Mesenchymal stem cell (in vitro differentiated cells and primary cell): ENCODE measurements around the gene FAHD2A.
A peak's percentile ranks its signal among the peaks of the same experiment; 100 is the strongest.
"Not testable (repeated sequence)": the region's sequence is repeated elsewhere in the genome, so short reads cannot be mapped to it uniquely, and the experiment has no call there.

Source experiments
- DNase-seq: peaks from one replicate; pipeline ENCODE4 v3.0.0-alpha.2; 2013
- H2AFZ ChIP-seq: one replicate; pipeline ENCODE4 v1.6.1; 2013; ENCODE audit warnings: low read depth, mild to moderate bottlenecking, control low read depth, inconsistent platforms, low read length, moderate library complexity
- H2AK5ac ChIP-seq: 2 replicates; pipeline ENCODE4 v1.6.1; 2013; ENCODE audit warnings: low read length, moderate library complexity, mild to moderate bottlenecking, inconsistent platforms; ENCODE audit not compliant: severe bottlenecking
- H2BK120ac ChIP-seq: one replicate; pipeline ENCODE4 v1.6.1; 2013; ENCODE audit warnings: low read depth, mild to moderate bottlenecking, inconsistent platforms, low read length, moderate library complexity
- H2BK12ac ChIP-seq, 2 experiments: one replicate each; pipeline ENCODE4 v1.6.1; 2013; ENCODE audit warnings: inconsistent platforms in 2 of 2, low read length in 2 of 2, mild to moderate bottlenecking in 2 of 2, moderate library complexity in 2 of 2, control low read depth in 1 of 2
- H2BK15ac ChIP-seq: one replicate; pipeline ENCODE4 v1.6.1; 2013; ENCODE audit warnings: mild to moderate bottlenecking, low read depth, inconsistent platforms; ENCODE audit not compliant: poor library complexity, severe bottlenecking
- H2BK5ac ChIP-seq: 2 replicates; pipeline ENCODE4 v1.6.1; 2013; ENCODE audit warnings: low read depth, mild to moderate bottlenecking, low read length, control low read depth, inconsistent platforms; ENCODE audit not compliant: poor library complexity, severe bottlenecking
- H3K14ac ChIP-seq, 2 experiments: one replicate each; pipeline ENCODE4 v1.6.1; 2013; ENCODE audit warnings: inconsistent platforms in 2 of 2, low read length in 2 of 2, control low read depth in 1 of 2, mild to moderate bottlenecking in 1 of 2, moderate library complexity in 1 of 2
- H3K18ac ChIP-seq, 2 experiments: one replicate each; pipeline ENCODE4 v1.6.1; 2013; ENCODE audit warnings: inconsistent platforms in 2 of 2, low read length in 2 of 2, control low read depth in 1 of 2, low read depth in 1 of 2, mild to moderate bottlenecking in 1 of 2
- H3K23ac ChIP-seq, 2 experiments: one replicate each; pipeline ENCODE4 v1.6.1; 2013; ENCODE audit warnings: inconsistent platforms in 2 of 2, low read length in 2 of 2, mild to moderate bottlenecking in 2 of 2, moderate library complexity in 2 of 2, control low read depth in 1 of 2
- H3K27ac ChIP-seq: 2 replicates; pipeline ENCODE4 v1.5.1; 2013; ENCODE audit warnings: mild to moderate bottlenecking, moderate library complexity, low read length, control low read depth, inconsistent platforms; ENCODE audit not compliant: poor library complexity, severe bottlenecking
- H3K27me3 ChIP-seq, 2 experiments: 2 replicates each; pipeline versions ENCODE4 v1.6.1 to v1.7.0; 2013; ENCODE audit warnings: low read length in 2 of 2, mild to moderate bottlenecking in 2 of 2, moderate library complexity in 2 of 2, control low read depth in 1 of 2, inconsistent platforms in 1 of 2; ENCODE audit not compliant: control insufficient read depth in 1 of 2, insufficient read depth in 1 of 2
- H3K36me3 ChIP-seq, 2 experiments: 2 replicates each; pipeline versions ENCODE4 v1.6.1 to v1.7.0; 2013; ENCODE audit warnings: low read length in 2 of 2, control low read depth in 1 of 2, inconsistent platforms in 1 of 2, low read depth in 1 of 2, mild to moderate bottlenecking in 1 of 2; ENCODE audit not compliant: insufficient read depth in 2 of 2, control insufficient read depth in 1 of 2
- H3K4ac ChIP-seq, 2 experiments: one replicate each; pipeline ENCODE4 v1.6.1; 2013; ENCODE audit warnings: inconsistent platforms in 2 of 2, low read length in 2 of 2, mild to moderate bottlenecking in 2 of 2, moderate library complexity in 2 of 2, control low read depth in 1 of 2, low read depth in 1 of 2
- H3K4me1 ChIP-seq: 2 replicates; pipeline ENCODE4 v1.6.1; 2013; ENCODE audit warnings: low read depth, low read length, control low read depth; ENCODE audit not compliant: control insufficient read depth, insufficient read depth
- H3K4me2 ChIP-seq: 2 replicates; pipeline ENCODE4 v1.6.1; 2013; ENCODE audit warnings: low read length, mild to moderate bottlenecking, inconsistent platforms; ENCODE audit not compliant: poor library complexity, severe bottlenecking
- H3K4me3 ChIP-seq, 2 experiments: 2 replicates each; pipeline versions ENCODE4 v1.5.1 to v1.7.0; 2013; ENCODE audit warnings: low read length in 2 of 2, mild to moderate bottlenecking in 2 of 2, control low read depth in 1 of 2, low read depth in 1 of 2; ENCODE audit not compliant: insufficient read depth in 1 of 2
- H3K79me1 ChIP-seq: replicated peaks from 2 replicates; pipeline ENCODE4 v1.6.1; 2013; ENCODE audit warnings: mild to moderate bottlenecking, control low read depth, low read length, inconsistent platforms; ENCODE audit not compliant: poor library complexity, severe bottlenecking
- H3K9ac ChIP-seq: 2 replicates; pipeline ENCODE4 v1.7.0; 2013; ENCODE audit warnings: mild to moderate bottlenecking, low read length, moderate library complexity
- H3K9me3 ChIP-seq: 2 replicates; pipeline ENCODE4 v1.7.0; 2013; ENCODE audit warnings: mild to moderate bottlenecking, low read length; ENCODE audit not compliant: control insufficient read depth
- H4K8ac ChIP-seq: one replicate; pipeline ENCODE4 v1.6.1; 2013; ENCODE audit warnings: inconsistent platforms, mild to moderate bottlenecking, low read length, moderate library complexity
- H4K91ac ChIP-seq: one replicate; pipeline ENCODE4 v1.6.1; 2013; ENCODE audit warnings: mild to moderate bottlenecking, low read length, inconsistent platforms
- WGBS: methylation state at CpG from one replicate; pipeline ENCODE4 v1.1.7; 2013; ENCODE audit warnings: mixed read lengths; 5-methylcytosine and 5-hydroxymethylcytosine counted together

The FAHD2A gene

DNA sequence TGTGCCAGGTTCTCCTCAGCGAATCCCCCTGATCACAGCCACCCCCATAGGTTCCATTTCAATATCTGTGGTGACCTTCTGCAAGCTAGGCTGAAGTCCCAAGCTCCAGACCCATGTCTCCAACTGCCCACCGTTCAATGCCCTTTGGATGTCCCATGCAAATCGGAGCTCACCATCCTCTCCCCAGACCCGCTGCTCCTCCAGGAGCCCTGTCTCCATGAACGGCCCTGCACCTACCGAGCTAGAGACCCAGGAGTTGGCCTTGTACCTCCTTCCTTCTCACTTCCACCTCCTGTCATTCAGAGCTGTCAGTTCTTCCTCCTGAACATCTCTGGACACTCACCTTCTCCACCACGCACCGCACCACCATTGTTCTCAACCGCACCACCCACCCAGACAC is 1.0 kb upstream of the FAHD2A start:
- peaks cover 0 to 4% of the 10 kb centered on the region in 2 experiments for H3K36me3 ChIP-seq
- H4K91ac ChIP-seq = no peak overlapping the region
- no peak overlapping the region for H2BK15ac ChIP-seq
- peaks cover 17% of the 10 kb centered on the region for H3K79me1 ChIP-seq
- no peak overlapping the region for H3K23ac ChIP-seq
- H3K4ac ChIP-seq = no peak overlapping the region
- peak overlapping the region; percentile 77 to 98 for H3K4me3 ChIP-seq
- H2AK5ac ChIP-seq = no peak overlapping the region
- 66% methylated on average over 9 of the region's 9 CpGs for WGBS
- H2BK5ac ChIP-seq = no peak overlapping the region
- H3K18ac ChIP-seq = no peak overlapping the region
- H2BK120ac ChIP-seq = no peak overlapping the region
- DNase-seq = no peak
- H2BK12ac ChIP-seq = no peak overlapping the region
- no peaks in the 10 kb centered on the region for H3K27me3 ChIP-seq
- H4K8ac ChIP-seq = no peak overlapping the region
- peak overlapping the region; percentile 98 for H3K9ac ChIP-seq
- no peak overlapping the region for H2AFZ ChIP-seq
- H3K4me1 ChIP-seq = peaks cover 16% of the 10 kb centered on the region
- no peaks in the 10 kb centered on the region for H3K9me3 ChIP-seq
- H3K4me2 ChIP-seq = peak overlapping the region; percentile 87
- H3K27ac ChIP-seq = no peak overlapping the region
- no peak overlapping the region for H3K14ac ChIP-seq

GRCh38 chr2:95402004-95402369 is 521 bp upstream of the FAHD2A start:
- not testable (repeated sequence) for H2BK120ac ChIP-seq, H3K9me3 ChIP-seq, H3K27me3 ChIP-seq, H3K36me3 ChIP-seq, H4K91ac ChIP-seq, H3K27ac ChIP-seq, H2BK15ac ChIP-seq, H2BK5ac ChIP-seq, H3K14ac ChIP-seq, DNase-seq, H3K23ac ChIP-seq, H2AK5ac ChIP-seq, H2BK12ac ChIP-seq
- WGBS = 2% methylated on average over 10 of the region's 10 CpGs
- Histone ChIP-seq H3K9ac (peak overlapping the region; percentile 98), H3K4me3 (peak overlapping the region; percentile 77 to 98), H3K4ac (peak overlapping the region in 1 of 2 experiments; percentile 49), H3K4me1 (peaks cover 16% of the 10 kb centered on the region), H2AFZ (peak overlapping the region; percentile 87), H3K18ac (peak overlapping the region in 1 of 2 experiments; percentile 74), H3K79me1 (peaks cover 18% of the 10 kb centered on the region), H3K4me2 (peak overlapping the region; percentile 87), H4K8ac (peak overlapping the region; percentile 59)

DNA sequence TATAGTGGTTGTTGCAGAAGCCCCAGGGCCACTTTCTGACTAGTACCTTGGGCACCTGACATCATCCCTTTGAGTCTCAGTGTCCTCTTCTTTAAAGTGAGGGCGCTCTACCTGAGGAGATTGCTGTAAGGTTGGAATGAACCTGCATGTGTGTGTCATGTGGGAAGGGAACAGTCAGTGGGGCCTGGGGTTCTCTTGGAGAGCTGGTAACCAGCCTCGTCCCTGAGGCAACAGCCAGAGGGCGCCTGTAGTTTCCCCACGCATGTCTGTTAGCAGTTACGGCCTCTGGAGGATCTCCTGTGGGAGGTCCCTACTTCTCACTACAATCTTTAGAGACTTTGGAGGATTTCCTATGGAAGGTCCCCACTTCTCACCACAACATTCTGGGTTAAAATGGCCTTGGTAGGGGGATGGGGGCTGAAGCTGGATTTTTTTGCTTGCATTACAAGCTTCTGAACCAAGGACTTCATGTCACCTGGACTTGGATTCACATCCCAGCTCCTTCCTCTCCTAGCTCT is 755 bp downstream of the FAHD2A start:
- peak; percentile 68 for DNase-seq
- Histone ChIP-seq H3K4me2 (peak overlapping the region; percentile 87), H2AFZ (peak overlapping the region; percentile 67), H3K4me1 (peaks cover 16% of the 10 kb centered on the region), H3K36me3 (peaks cover 8 to 13% of the 10 kb centered on the region in 2 experiments), H3K79me1 (peaks cover 19% of the 10 kb centered on the region), H3K9ac (peak overlapping the region; percentile 98), H3K27ac (peak overlapping the region; percentile 36), H3K18ac (peak overlapping the region in 1 of 2 experiments; percentile 60), H3K4me3 (peak overlapping the region; percentile 77 to 98), H4K91ac (peak overlapping the region; percentile 2), H3K4ac (peak overlapping the region in 1 of 2 experiments; percentile 9), H2AK5ac (peak overlapping the region; percentile 62), H4K8ac (peak overlapping the region; percentile 99)
- H2BK15ac ChIP-seq, H2BK12ac ChIP-seq, H2BK5ac ChIP-seq, H3K23ac ChIP-seq, H2BK120ac ChIP-seq, H3K9me3 ChIP-seq, H3K14ac ChIP-seq, H3K27me3 ChIP-seq: not testable (repeated sequence)
- WGBS = 6% methylated on average over 4 of the region's 5 CpGs

DNA sequence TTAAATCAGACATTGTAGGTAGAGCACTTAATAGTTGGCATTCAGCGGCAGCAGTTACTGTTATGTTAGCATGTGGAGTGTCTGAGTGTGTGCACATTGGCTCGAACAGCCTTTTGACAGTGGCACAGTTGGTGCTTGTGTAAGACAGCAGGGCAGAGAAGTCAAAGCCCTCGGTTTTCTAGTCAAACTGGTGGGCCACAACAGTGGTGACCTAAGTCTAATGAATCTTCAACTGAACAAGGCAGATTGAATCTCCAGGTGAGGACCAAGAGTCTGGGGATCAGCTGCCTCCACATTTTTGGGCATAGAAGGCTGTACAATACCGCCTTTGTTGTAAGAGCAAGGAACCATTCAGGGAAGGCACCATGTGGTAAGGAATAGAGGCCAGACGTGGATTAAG is 1.3 kb downstream of the FAHD2A start:
- DNase-seq, H4K8ac ChIP-seq, H3K27ac ChIP-seq, H2AK5ac ChIP-seq, H3K4ac ChIP-seq, H2BK12ac ChIP-seq, H3K27me3 ChIP-seq, H2BK15ac ChIP-seq, H2BK120ac ChIP-seq, H3K23ac ChIP-seq, H3K18ac ChIP-seq, H2BK5ac ChIP-seq, H3K14ac ChIP-seq, H3K9me3 ChIP-seq, H4K91ac ChIP-seq: not testable (repeated sequence)
- H3K9ac ChIP-seq = peak overlapping the region; percentile 98
- peaks cover 8 to 16% of the 10 kb centered on the region in 2 experiments for H3K36me3 ChIP-seq
- peak overlapping the region; percentile 23 for H2AFZ ChIP-seq
- H3K4me3 ChIP-seq = peak overlapping the region in 1 of 2 experiments; percentile 98
- peaks cover 19% of the 10 kb centered on the region for H3K79me1 ChIP-seq
- H3K4me2 ChIP-seq = peak overlapping the region; percentile 87
- H3K4me1 ChIP-seq = peaks cover 16% of the 10 kb centered on the region
- 95% methylated on average over 5 of the region's 5 CpGs for whole genome bisulfite sequencing
